Activated CD8-positive, alpha-beta memory T cell treated with anti-CD3 and anti-CD28 coated beads, Interleukin-2, amount 10 ng/mL, durations not matched to agents 7 days and 5 days (primary cell): Measurements from ENCODE around the gene HSPB3. TPM values are rescaled to one million over a fixed set of nuclear protein-coding genes. Genes with fewer than 3 reads are reported as not detected.

Experiments
- total RNA-seq, 2 experiments: library from RNA; stranded (reverse); gene quantifications; one replicate each; pipeline ENCODE4 v1.2.3, GENCODE V29; 2021

The HSPB3 gene
- total RNA-seq, 2 experiments from 2014 or later: not detected

Other genes with a start within 250 kb of the HSPB3 start
- gene ARL15, start 145.1 kb upstream of the HSPB3 start, total RNA-seq: 10 to 100 TPM; 10.6 to 12.6 TPM
- 10 to 100 TPM; 35.2 to 45.3 TPM for gene SNX18, start 62.1 kb downstream of the HSPB3 start, total RNA-seq